GM18511 (cell line): Measurements from ENCODE around the gene TIMM13.

Experiments used
- ATAC-seq: cut with Tn5 transposase; IDR thresholded peaks from one replicate; pipeline ENCODE4 v1.9.1; 2021; ENCODE audit warnings: mild to moderate bottlenecking, moderate library complexity; ENCODE audit not compliant: unreplicated experiment

Gene TIMM13

DNA sequence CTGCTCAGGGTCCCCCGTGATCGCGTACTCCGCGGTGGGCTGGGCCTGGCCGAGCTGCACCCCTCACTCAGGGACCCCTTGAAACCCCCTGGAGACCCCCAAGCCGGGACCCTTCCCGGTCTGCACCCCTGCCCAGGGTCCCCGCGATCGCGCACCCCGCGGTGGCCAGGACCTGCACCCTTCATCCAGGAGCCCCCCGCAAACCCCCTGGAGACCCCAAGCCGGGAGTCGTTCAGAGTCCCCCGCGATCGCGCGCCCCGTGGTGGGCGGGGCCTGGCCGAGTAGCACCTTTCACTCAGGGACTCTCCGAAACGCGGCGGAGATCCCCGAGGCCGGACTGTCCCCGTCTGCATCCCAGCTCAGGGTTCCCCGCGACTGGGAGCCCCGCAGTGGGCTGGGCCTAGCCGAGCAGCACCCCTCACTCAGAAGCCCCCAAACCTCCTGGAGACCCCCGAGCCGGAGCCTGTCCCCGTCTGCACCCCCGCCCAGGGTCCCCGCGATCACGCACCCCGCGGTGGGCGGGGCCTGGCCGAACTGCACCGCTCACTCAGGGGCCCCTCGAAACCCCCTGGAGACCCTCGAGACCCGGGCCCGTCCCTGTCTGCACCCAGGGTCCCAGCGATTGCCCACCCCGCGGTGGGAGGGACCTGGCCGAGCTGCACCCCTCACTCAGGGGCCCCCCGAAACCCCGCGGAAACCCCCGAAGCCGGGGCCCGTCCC, 28.6 kb upstream of the TIMM13 start:
- peak; percentile 50 for ATAC-seq

GRCh38 chr19:2454962-2455850, 27.8 kb upstream of the TIMM13 start:
- no peak for ATAC-seq

DNA sequence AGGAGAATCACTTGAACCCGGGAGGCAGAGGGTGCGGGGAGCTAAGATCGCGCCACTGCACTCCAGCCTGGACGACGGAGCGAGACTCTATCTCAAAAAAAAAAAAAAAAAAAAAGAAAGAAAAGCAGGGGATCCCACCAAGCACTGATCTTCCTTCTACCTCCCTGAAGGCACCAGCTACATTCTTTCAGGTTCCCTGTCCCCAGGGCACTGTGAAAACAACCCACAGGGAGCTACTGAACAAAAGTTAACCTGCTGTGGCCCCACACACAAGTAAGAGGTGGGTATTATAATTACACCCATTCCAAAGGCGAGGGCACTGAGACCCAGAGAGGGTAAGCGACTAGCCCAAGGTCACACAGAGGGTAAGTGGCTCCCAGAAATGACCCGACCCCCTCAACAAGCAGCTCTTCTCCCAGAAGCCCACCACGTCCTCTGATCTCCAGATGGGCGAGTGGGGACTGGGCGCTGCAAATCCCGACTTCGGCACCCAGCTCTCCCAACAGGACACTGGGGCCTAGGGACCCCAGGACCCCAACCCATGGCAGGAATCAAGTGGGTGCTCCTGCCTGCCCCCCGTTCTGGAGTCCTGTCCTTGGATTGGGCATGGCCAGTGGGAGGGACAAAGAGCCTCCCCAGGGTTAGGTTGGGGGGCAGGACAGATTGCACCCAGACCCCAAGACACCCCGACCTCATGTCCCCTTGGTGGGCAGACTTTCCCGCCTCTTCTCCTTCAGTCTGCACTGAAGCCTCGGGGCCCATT, 27.0 kb upstream of the TIMM13 start:
- ATAC-seq = no peak

DNA sequence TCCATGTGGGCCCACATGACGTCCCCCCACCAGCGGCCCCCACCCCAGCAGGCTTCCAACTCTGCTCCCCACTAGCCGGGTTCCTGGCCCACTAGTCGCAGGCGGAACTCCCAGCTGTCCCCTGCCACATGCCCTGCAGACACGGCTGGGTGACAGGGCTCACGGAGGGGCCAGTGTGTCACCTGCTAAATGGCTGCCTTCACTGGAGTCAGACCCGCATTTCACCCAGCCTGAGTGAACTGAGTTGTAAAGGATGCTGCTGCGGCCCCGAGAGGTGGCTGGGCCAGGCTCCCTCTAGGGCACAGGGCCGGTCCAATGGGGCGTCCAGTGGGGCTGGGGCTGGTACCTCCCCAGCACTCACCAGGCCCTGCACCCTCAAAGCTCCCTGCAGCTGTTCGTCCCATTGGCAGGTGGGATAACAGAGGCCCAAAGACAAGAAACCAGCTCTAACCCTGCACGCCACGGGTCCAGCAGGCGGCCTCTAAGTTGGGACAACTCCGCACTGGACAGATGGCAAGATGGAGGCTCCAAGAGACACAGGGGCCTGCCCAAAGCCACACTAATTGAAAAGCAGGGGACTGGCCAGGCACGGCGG, 26.1 kb upstream of the TIMM13 start:
- ATAC-seq = no peak

- no peak for ATAC-seq
Measured at GRCh38 chr19:2451741-2452140, 24.4 kb upstream of the TIMM13 start.

DNA sequence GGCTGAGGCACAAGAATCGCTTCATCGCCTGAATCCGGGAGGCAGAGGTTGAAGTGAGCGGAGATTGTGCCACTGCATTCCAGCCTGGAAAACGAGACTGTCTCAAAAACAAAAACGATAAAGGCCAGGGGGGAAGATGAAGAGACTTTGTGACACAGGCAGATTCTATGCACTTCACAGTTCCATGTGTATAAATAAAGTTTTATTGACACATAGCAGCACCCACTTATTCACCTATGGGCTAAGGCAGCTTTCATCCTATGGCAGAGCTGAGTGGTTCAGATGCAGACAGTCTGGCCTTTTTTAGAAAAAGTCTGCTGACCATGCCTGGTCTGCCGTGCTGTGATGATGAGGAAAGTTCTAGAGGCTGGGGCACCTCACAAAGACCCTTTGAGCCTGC, 23.8 kb upstream of the TIMM13 start:
- ATAC-seq = no peak

DNA sequence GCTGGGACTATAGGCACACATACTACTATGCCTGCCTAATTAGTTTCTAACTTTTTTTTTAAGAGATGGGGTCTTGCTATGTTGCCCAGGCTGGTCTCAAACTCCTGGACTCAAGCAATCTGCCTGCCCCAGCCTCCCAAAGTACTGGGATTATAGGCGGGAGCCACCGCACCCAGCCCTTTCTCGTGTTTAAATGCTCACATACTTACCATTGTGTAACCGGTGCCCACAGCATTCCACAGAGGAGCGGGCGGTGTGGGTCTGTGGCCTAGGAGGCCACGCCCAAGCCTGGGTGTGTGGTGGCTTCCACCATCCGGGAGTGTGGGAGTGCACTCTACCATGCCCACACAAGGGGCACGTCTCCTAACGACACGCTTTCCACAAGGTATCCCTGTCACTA, 21.6 kb upstream of the TIMM13 start:
- no peak for ATAC-seq

GRCh38 chr19:2446381-2446780, 19.0 kb upstream of the TIMM13 start:
- no peak for ATAC-seq

GRCh38 chr19:2444251-2445002, 17.0 kb upstream of the TIMM13 start:
- no peak for ATAC-seq

- no peak for ATAC-seq
Measured at GRCh38 chr19:2443785-2444182, 16.4 kb upstream of the TIMM13 start.

DNA sequence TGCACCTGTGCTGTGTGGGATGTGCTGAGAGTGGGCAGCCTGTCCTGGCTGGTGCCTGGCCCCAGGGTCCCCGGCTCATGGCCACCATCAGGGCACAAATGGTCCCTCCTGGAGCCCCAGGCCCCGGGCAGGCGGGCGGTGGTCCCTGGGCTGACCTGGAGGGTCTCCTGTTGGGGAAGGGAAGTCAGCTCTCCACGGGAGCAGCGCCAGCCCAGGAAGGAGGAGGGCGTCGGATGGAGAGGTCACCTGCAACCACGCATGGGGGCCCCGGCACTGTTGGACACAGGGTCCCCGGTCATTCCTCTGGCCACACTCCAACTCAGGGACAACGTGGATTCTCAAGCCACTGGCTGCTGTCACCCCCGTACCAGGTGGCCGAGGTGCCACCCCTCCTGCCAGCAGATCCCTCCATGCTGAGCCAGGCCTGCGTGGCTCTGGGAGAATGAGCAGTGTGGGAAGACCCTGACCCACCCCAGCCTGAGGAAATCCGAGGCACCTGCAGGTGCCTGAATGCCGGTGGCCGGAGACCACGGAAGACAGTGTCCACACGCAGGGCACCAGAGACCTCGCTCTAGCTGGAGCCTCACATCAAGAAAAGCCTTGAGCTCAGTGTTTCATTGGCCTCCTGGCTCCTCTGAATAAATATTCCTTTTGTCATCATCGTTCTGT, 15.9 kb upstream of the TIMM13 start:
- no peak for ATAC-seq

DNA sequence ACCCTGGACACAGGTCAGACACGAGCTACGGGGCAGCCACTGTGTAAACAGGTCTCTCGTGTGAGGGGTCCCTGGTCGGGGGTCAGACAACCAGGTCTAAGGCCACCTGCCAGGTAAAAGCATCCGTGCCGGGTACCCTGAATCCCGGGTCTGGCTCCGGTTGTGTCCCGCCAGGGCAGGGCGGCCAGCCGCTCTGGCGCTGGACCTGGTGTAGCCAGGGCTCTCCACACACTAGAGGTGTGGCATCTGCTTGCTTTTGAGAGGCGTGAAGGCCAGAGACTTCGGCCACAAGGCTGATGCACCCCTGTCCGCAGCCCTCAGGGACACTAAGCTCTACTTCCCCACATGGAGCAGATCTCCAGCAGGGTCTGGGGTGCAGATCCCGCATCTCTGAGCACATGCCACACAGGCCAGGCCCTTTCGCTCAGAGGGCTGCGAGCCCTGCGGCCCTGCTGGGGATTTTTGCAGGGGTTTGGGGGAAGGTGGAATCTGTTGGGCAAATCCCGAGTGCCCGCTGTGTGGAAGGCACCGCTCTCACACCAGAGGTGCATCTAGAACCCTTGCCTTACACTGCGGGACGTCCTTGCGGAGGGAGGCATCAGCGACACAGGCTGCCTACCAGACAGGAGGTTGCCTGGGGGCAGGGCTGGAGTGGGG, 13.8 kb upstream of the TIMM13 start:
- no peak for ATAC-seq

DNA sequence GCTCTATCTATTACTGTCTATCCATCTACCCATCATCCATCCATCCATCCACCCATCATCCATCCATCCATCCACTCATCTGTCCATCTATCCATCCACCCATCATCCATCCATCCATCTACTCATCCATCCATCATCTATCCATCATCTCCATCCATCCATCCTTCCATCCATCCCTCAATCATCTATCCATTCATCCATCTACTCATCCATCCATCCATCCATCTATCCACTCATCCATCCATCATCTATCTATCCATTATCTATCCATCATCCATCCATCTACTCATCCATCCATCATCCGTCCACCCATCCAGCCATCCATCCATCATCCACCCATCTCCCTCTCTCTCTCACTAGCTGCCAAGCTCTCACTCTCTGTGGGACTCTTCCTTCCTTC, 13.1 kb upstream of the TIMM13 start:
- no peak for ATAC-seq

DNA sequence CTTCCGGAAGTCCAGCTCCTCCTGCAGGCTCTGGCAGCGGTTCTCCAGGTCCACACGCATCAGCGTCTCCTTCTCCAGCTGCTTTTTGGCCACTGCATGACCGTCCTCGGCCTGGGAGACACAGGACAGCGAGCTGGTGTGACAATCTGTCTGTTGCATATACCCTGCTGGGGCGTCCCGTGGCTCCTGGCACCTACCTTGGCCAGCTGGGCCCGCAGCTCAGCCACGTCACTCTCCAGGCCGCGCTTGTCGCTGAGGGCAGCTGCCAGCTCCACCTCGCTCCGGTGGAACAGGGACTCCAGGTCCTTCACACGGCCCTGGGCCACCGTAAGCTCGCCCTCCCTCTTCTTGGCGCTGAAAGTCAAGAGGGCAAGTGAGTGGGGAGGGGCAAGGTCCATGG, 10.8 kb upstream of the TIMM13 start:
- no peak for ATAC-seq

DNA sequence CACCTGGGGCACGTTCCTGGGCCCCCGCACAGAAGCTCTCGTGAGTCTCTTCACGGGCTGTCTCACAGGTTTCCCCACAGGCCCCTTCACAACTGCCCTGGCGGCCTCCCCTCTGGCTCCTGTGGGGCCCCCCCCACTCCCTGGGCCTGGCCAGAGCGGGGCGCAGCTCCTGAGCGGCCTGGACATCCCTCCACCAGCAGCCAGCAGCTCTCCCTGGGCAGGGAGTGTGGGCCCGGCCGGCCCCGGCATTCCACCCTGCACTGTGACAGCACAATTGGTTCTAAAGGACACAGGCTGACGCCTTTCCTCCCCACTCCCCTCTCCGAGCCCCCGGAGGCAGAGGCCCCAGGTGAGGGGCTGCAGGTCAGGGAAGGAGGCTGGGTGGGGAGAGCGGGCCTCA, 9.5 kb upstream of the TIMM13 start:
- ATAC-seq = no peak

DNA sequence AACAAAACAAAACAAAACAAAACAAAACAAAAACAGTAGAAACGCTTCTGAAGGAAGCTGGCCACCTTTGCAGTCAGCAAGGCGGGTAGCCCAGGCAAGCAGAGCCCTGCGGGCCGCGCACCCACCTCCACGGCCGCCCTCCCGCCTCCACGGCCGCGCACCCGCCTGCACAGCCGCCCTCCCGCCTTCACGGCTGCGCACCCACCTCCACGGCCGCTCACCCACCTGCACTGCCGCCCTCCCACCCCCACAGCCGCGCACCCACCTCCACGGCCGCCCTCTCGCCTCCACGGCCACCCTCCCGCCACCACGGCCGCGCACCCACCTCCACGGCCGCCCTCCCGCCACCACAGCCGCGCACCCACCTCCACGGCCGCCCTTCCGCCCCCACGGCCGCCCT, 9.0 kb upstream of the TIMM13 start:
- ATAC-seq = no peak

DNA sequence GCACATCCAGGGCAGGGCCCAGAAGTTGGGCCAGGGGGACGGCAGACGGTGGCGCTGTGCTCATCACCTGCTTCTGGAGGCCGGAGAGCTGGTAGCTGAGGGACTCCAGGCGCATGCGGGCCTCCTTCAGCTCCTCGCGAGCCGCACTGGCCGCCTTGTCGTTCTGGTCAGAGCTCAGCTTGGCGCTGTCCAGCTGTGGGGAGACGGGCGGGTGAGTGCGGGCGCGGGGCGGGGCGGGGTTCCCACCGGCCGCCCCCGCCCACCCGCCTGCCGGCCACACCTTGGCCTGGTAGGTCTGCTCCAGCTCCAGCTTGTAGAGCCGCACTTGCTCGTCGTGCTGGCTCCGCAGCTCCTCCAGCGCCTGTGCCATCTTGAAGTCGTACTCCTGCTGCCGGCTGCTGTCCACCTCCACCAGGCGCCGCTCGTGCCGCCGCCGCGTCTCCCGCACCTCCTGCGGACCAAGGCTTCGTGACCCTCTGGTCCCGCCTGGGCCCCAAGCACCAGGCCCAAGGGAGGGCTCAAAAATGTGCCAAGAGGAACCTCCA, 7.4 kb upstream of the TIMM13 start:
- ATAC-seq = no peak

- ATAC-seq = no peak
Measured at GRCh38 chr19:2434267-2434666, 6.9 kb upstream of the TIMM13 start.

DNA sequence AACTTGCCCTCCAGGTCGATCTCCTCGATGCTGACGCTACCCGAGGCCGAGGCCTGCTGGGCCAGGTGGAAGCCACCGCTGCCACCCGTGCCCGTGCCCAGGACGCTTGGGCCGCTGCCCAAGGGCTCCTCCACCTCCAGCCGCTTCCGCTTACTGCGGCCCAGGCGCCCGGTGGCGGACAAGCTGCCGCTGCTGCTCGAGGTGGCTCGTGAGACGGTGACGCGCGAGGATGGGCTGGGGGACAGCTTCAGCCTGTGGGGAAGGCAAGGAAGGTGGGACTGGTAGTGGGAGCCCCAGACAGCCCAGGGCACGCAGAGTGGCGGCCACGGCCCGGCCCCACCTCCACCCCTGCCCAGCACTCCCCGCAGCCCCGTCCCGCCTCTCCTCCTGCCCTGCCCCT, 6.5 kb upstream of the TIMM13 start:
- no peak for ATAC-seq
